Heart left ventricle (tissue), 16 donors: Measurements from ENCODE around the gene CSRP1. TPM values are rescaled to one million over a fixed set of nuclear protein-coding genes. Genes with fewer than 3 reads are reported as not detected.
A peak's percentile ranks its signal among the peaks of the same experiment; 100 is the strongest.

ENCODE experiments used
- ATAC-seq, 4 donors: fragments of 200-7000 bp; cut with Tn5 transposase; one replicate each; pipeline ENCODE4 v1.9.1; 2020 to 2022; ENCODE audit warnings: moderate library complexity in 4 of 4, mild to moderate bottlenecking in 3 of 4, moderate number of reproducible peaks in 1 of 4
- DNase-seq, 5 donors: peaks; one replicate each; pipeline ENCODE4 v3.0.0-alpha.2; 2020
- H3K27ac ChIP-seq, 12 donors: fragments of 200-600 bp; sonication (generic) in 4 of 12; one replicate each; pipeline versions ENCODE4 v1.5.0 to v1.8.0; 2016 to 2022; ENCODE audit warnings: mild to moderate bottlenecking in 2 of 12
- H3K27me3 ChIP-seq, 9 donors: fragments of 200-600 bp; sonication (generic) in 2 of 9; one replicate each; pipeline versions ENCODE4 v1.5.1 to v1.8.0; 2016 to 2022; ENCODE audit warnings: mild to moderate bottlenecking in 3 of 9
- H3K36me3 ChIP-seq, 9 donors: fragments of 200-600 bp; sonication (generic) in 2 of 9; one replicate each; pipeline versions ENCODE4 v1.5.0 to v1.8.0; 2018 to 2022; ENCODE audit warnings: mild to moderate bottlenecking in 2 of 9
- H3K4me1 ChIP-seq, 12 donors: fragments of 200-600 bp; sonication (generic) in 4 of 12; one replicate each; pipeline versions ENCODE4 v1.5.0 to v1.8.0; 2016 to 2022; ENCODE audit warnings: mild to moderate bottlenecking in 3 of 12
- H3K4me3 ChIP-seq, 12 donors: fragments of 200-600 bp; sonication (generic) in 4 of 12; one replicate each; pipeline versions ENCODE4 v1.5.0 to v1.8.0; 2017 to 2022; ENCODE audit warnings: mild to moderate bottlenecking in 9 of 12, moderate library complexity in 4 of 12
- H3K9me3 ChIP-seq, 12 donors: fragments of 200-600 bp; sonication (generic) in 4 of 12; one replicate each; pipeline versions ENCODE4 v1.5.0 to v1.8.0; 2016 to 2022; ENCODE audit warnings: mild to moderate bottlenecking in 1 of 12
- POLR2A ChIP-seq, 2 donors: fragments of 450-650 bp; IDR thresholded peaks; one replicate each; pipeline ENCODE4 v1.6.1; 2017; ENCODE audit warnings: antibody characterized with exemption in 2 of 2, mild to moderate bottlenecking in 2 of 2, moderate library complexity in 2 of 2
- WGBS, 4 donors: extraction: QIAGEN DNeasy Blood & Tissue Kit in 2 of 4; methylation state at CpG; one replicate each; pipeline versions ENCODE4 v1.1.5 to v1.1.7; 2013 to 2018; 5-methylcytosine and 5-hydroxymethylcytosine counted together
- intact Hi-C, 10 donors: fragments of 100-400 bp; cut with DNase I; formaldehyde crosslinking; loops; one replicate each; pipeline versions ENCODE4 v1.11.1 to v1.14.2; 2022
- polyA plus RNA-seq, 2 donors: library from polyadenylated mRNA; stranded (reverse); fragments of 200-250 nt; gene quantifications; one replicate each; pipeline ENCODE4 v1.2.3, GENCODE V29; 2013
- total RNA-seq, 9 donors: library from RNA; depleted of rRNA in 2 of 9; stranded (reverse); fragments of >200 nt in 2 of 9; fragmentation: NEBNext Ultra II Directional in 3 of 9; extraction: Animal tissue kit (Norgen Biotek cat#: 25700) in 3 of 9; gene quantifications; one replicate each; pipeline versions ENCODE4 v1.1.0 to v1.2.4, GENCODE V29; 2016 to 2023
- TF ChIP-seq, protein P1 (sequence below), 12 donors: fragments of 200-600 bp; sonication (generic) in 4 of 12; IDR thresholded peaks; one replicate each; pipeline versions ENCODE4 v1.5.0 to v1.8.0; 2018 to 2022; ENCODE audit warnings: antibody characterized with exemption in 12 of 12, mild to moderate bottlenecking in 5 of 12
- donor health status: ischemic (EF 13 %, LVEDD 7.1; RV severe dilation, severe dysfunction).
- donor health status: healthy with polysubstance abuse.
- donor health status: DM: no; HTN: yes; CAD: no.
- donor health status: DM: no; HTN: no; CAD: no.
- donor health status: ischemic (EF 25% LVEDD 6.9; RV normal size, moderate dysfunction).
- donor health status: ischemic (EF 25% LVEDD 5.7; RV mildly dilated, moderate dysfunction).
- donor health status: healthy.
- donor health status: DM: yes; HTN: yes; CAD: no.
- donor health status: ischemic (EF 35%, LVEDD 5.7; RV mildly dilated, moderate dysfunction).
- donor health status: nonischemic (EF 11% LVEDD 7.7; RV severe dilation, severe dysfunction).
- donor health status: DM: yes; HTN: yes; CAD: no.
- donor health status: PGD.
- donor health status: ischemic (EF 29% LVEDD 5.4; RV normal size, mild dysfunction).
- donor health status: nonischemic (EF 23%, LVEDD 6.1; RV moderate dilation, normal function).

CSRP1 gene
- total and polyA plus RNA-seq, 11 donors = 35.8 to 325 (median 78.6) TPM

DNA sequence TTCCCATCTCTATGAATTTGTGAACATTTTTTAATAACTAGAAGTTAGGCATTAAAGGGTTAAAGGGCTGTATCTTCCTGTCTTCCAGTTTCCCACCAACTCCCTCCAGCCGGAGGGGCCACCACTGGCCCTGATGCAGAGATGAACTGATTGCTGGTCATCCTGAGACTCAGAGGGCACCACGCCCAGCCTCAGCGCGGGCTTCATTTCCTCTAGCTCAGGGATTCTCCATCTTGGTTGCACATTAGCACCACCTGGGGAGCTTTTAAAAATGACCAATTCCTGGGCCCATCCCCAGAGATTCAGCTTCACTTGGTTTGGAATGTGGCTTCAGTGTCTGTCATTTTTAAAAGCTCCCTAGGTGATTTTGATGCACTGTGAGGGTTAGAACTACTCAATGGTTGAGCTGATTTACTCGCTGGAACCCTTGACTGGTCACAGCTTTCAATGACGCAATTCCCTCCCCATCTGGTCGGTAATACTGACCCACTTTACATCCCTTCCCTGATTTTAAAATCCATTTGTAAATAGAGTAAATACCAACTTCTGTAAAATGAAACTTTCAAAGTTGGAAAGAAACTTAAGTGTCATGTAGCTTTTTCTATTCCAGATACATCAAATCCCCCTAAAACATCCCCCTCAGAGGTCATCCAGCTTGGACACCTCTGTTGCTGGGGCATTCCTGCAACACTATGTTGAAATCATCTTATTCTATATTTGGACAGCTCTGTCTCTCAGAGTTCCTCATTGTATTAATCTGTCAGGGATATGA lies 37.1 kb upstream of the CSRP1 start:
- intact Hi-C loops = no loop called here
- no peak for ATAC-seq
- H3K27me3 ChIP-seq = no peaks in the 10 kb centered on the region
- DNase-seq = no peak
- peak overlapping the region in 6 of 12 donors; percentile 14 to 88 (median 60) for H3K27ac ChIP-seq
- H3K9me3 ChIP-seq = no peaks in the 10 kb centered on the region
- H3K4me1 ChIP-seq = peaks cover 0 to 64% (median 37%) of the 10 kb centered on the region in 12 donors
- TF ChIP-seq POLR2A (IDR thresholded peaks at IDR 0.05) = no peak
- TF ChIP-seq, protein P1, sequence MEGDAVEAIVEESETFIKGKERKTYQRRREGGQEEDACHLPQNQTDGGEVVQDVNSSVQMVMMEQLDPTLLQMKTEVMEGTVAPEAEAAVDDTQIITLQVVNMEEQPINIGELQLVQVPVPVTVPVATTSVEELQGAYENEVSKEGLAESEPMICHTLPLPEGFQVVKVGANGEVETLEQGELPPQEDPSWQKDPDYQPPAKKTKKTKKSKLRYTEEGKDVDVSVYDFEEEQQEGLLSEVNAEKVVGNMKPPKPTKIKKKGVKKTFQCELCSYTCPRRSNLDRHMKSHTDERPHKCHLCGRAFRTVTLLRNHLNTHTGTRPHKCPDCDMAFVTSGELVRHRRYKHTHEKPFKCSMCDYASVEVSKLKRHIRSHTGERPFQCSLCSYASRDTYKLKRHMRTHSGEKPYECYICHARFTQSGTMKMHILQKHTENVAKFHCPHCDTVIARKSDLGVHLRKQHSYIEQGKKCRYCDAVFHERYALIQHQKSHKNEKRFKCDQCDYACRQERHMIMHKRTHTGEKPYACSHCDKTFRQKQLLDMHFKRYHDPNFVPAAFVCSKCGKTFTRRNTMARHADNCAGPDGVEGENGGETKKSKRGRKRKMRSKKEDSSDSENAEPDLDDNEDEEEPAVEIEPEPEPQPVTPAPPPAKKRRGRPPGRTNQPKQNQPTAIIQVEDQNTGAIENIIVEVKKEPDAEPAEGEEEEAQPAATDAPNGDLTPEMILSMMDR (IDR thresholded peaks at IDR 0.05) = no peak
- 63 to 76% (median 70%) methylated on average over 7 of the region's 7 CpGs for WGBS, 4 donors
- H3K4me3 ChIP-seq = no peak overlapping the region
- H3K36me3 ChIP-seq = no peaks in the 10 kb centered on the region

DNA sequence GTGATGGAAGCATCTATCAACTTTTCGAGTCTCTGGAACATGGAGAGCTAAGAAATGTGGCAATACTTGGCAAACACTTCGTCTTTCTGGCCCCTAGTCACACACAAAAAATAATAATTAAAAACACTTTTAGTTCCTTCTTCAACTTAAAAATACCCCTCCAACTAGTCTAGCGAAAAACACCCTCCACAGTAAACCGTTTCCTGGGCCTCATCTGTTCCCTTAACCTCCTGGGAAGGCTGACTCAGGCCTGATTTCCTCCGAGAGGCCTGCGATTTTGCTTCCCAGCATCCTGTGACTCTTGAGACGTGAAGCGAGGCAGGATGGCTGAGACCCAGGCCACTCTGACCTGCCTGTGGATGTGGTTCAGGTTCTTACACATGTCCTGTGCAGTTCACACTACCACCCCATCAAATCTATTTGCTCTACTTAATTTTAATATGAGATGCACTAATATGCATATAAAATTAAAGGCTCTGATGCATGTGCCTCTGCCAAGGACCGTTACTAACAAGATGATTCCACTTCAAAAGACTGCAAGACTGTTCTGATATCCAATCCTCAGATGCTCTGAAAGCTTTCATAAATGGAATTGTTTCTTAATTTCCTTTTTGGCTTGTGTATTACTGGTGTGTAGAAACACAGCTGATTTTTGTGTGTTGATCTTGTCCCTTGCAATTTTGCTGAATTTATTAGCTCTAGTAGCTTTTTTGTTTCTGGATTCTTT lies 35.5 kb upstream of the CSRP1 start:
- H3K36me3 ChIP-seq = no peaks in the 10 kb centered on the region
- peaks cover 0 to 77% (median 48%) of the 10 kb centered on the region in 12 donors for H3K4me1 ChIP-seq
- H3K27me3 ChIP-seq = no peaks in the 10 kb centered on the region
- DNase-seq = peak in 3 of 5 donors; percentile 30 to 64 (median 52)
- peak overlapping the region; percentile 10 to 92 (median 86) for H3K27ac ChIP-seq
- intact Hi-C loops = no loop called here
- no peaks in the 10 kb centered on the region for H3K9me3 ChIP-seq
- no peak overlapping the region for H3K4me3 ChIP-seq
- TF ChIP-seq, protein P1 (IDR thresholded peaks at IDR 0.05) = no peak
- TF ChIP-seq POLR2A (IDR thresholded peaks at IDR 0.05) = no peak
- WGBS, 4 donors = 42 to 58% (median 48%) methylated on average over 9 of the region's 9 CpGs
- ATAC-seq = peak in 2 of 4 donors; percentile 14 to 32

DNA sequence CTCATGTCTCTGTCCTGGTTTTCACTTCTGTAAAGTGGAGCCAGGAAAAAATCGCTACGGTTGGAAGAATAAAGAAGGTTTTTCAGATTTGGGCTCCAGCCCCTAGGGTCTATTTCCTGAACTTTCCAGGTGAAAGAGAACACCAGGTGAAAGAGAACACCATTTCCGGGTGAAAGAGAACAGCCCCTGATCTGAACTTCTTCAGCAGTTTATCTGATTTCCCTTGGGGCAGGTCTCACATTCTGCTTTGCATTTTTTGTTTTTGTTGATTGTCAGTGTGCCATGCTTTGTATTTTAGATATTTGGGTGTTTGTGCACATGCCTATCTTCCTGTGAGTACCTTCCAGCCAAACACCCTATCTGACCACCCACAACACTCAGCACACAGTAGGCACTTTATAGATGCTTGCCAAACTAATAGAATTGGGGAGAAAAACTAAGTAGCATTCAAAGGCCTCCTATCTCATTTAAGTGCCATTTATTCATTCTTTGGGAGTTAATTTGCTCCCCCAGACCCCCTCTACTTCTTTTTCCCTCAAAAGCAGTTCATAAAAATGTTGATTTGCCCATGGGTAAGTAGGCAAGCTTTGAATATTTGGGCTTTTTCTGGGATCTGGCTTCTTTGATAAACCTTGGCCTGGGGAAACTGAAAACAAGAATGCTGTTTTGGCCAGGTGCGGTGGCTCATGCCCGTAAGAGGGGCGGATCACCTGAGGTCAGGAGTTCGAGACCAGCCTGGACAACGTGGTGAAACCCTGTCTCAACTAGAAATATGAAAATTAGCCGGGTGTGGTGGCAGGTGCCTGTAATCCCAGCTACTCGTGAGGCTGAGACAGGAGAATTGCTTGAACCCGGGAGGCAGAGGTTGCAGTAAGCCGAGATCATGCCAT lies 34.2 kb upstream of the CSRP1 start:
- WGBS, 4 donors = 83 to 87% (median 85%) methylated on average over 12 of the region's 12 CpGs
- intact Hi-C loops = loop anchor here in 1 of 10 donors (2.0 kb wide), 1 partner anchor 16 kb away; no protein-coding TSS in a partner anchor
- H3K4me1 ChIP-seq = peaks cover 0 to 87% (median 51%) of the 10 kb centered on the region in 12 donors
- H3K4me3 ChIP-seq = peak overlapping the region in 9 of 12 donors; percentile 62 to 80 (median 73)
- no peaks in the 10 kb centered on the region for H3K27me3 ChIP-seq
- TF ChIP-seq, protein P1 (IDR thresholded peaks at IDR 0.05) = no peak
- TF ChIP-seq POLR2A (IDR thresholded peaks at IDR 0.05) = no peak
- no peaks in the 10 kb centered on the region for H3K36me3 ChIP-seq
- H3K9me3 ChIP-seq = no peaks in the 10 kb centered on the region
- no peak for ATAC-seq
- peak overlapping the region; percentile 10 to 92 (median 86) for H3K27ac ChIP-seq
- no peak for DNase-seq
